Posterior cingulate gyrus (tissue), 11 donors: ENCODE data around the gene HOXD11.

Source experiments
- DNase-seq, 10 donors: peaks; one replicate each; pipeline versions ENCODE4 v3.0.0 to v3.0.0-alpha.2; 2020 to 2021; ENCODE audit warnings: mixed read lengths in 3 of 10
- intact Hi-C: fragments of 100-400 bp; cut with DNase I; formaldehyde crosslinking; loops from one replicate; pipeline ENCODE4 v1.15.1; 2023

The HOXD11 gene

GRCh38 chr2:176102309-176102866 is 4.7 kb upstream of the HOXD11 start:
- intact Hi-C loops = no loop called here
- no peak for DNase-seq

- intact Hi-C loops = no loop called here
Observed at GRCh38 chr2:176103194-176103593, 3.9 kb upstream of the HOXD11 start.

DNA sequence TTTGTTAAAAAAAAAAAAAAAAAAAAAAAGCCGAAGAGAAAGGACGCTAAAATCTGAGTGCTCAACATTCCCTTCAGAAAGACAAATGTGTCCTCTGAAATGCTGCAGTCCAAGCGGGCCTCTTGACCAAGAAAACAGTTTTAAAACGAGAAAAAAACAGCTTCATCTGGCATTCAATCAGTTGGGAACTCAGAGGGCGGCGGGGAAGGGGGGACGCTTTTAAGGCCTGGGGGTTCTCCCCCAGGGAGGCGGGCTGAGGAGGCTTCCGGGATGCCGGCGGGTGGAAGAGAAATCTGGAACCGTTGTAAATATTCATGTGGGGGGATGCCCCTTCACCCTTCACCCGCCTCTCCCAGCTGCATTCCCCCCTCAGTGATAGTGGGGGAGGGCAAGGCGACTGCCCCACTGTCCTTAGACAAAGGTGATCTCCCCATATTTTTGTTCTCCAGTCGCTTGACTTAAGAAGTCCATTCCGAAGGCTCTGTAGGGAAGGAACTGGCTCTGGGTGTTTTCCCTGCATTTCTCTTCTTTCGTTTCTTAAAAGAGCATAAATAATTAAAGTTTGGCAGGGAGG is 3.3 kb upstream of the HOXD11 start:
- peak in 1 of 10 donors; percentile 49 for DNase-seq
- intact Hi-C loops = no loop called here

More at GRCh38 chr2:176103194-176103593, 3.9 kb upstream of the HOXD11 start:
- no peak for DNase-seq

- peak in 1 of 10 donors; percentile 49 for DNase-seq
- intact Hi-C loops = no loop called here
Observed at GRCh38 chr2:176104316-176105077, 2.6 kb upstream of the HOXD11 start.

GRCh38 chr2:176105078-176105729 is 1.9 kb upstream of the HOXD11 start:
- intact Hi-C loops = no loop called here
- peak in 1 of 10 donors; percentile 52 for DNase-seq

DNA sequence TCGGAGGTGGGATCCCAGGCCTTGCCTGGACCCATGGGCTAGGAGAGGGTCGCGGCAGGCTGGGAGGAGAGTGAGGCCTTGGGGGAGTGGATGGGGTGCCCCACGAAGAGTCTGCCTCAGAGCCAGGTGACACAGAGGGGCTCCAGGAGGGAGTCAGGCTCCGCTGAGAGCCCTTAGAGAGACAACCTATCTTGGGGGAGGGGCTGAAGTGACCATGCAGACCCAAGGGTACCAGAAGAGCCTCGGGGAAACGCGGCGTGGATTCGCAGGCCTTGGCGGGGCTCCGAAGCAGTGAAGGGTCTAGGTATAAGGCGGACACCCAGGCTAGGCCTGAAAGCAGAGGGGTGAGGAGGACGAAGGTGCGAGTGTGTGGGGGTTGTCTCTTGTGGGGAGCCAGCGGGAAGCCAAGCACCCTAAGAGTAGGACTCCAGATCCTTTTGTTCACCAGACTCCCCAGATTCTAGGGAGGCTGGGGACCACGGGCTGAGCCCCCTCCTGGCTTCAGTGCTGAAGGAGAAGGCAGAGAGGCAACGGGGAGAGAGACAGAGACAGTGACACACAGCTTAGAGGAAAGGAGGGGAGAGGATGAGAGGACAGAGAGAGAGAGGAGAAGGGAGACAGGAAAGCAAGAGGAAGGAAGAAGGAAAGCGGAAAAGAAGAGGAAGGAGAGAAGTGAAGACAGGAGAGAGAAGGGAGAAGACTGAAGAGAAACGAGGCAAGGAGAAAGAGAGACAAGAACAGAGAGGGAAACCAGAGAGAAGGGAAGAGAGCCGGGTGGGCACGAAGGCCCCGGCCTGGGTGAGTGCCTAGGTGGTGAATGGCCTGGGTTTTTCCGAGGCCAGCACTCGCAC is 1.1 kb upstream of the HOXD11 start:
- peak in 1 of 10 donors; percentile 59 for DNase-seq
- intact Hi-C loops = no loop called here

DNA sequence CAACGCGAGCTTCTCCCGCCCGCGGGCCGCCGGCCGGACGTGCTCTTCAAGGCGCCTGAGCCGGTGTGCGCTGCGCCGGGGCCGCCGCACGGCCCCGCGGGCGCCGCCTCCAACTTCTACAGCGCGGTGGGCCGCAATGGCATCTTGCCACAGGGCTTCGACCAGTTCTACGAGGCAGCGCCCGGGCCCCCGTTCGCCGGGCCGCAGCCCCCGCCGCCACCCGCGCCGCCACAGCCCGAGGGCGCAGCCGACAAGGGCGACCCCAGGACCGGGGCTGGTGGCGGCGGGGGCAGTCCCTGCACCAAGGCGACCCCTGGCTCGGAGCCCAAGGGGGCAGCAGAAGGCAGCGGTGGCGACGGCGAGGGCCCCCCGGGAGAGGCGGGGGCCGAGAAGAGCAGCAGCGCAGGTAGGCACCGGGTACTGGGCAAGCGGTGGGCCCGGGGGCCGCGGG is 676 bp downstream of the HOXD11 start:
- intact Hi-C loops = no loop called here
- peak in 2 of 10 donors; percentile 58 to 66 for DNase-seq

GRCh38 chr2:176109192-176109901 is 2.3 kb downstream of the HOXD11 start:
- intact Hi-C loops = no loop called here
- DNase-seq = no peak

- intact Hi-C loops = no loop called here
- DNase-seq = no peak
Observed at GRCh38 chr2:176109946-176110345, 2.9 kb downstream of the HOXD11 start.

DNA sequence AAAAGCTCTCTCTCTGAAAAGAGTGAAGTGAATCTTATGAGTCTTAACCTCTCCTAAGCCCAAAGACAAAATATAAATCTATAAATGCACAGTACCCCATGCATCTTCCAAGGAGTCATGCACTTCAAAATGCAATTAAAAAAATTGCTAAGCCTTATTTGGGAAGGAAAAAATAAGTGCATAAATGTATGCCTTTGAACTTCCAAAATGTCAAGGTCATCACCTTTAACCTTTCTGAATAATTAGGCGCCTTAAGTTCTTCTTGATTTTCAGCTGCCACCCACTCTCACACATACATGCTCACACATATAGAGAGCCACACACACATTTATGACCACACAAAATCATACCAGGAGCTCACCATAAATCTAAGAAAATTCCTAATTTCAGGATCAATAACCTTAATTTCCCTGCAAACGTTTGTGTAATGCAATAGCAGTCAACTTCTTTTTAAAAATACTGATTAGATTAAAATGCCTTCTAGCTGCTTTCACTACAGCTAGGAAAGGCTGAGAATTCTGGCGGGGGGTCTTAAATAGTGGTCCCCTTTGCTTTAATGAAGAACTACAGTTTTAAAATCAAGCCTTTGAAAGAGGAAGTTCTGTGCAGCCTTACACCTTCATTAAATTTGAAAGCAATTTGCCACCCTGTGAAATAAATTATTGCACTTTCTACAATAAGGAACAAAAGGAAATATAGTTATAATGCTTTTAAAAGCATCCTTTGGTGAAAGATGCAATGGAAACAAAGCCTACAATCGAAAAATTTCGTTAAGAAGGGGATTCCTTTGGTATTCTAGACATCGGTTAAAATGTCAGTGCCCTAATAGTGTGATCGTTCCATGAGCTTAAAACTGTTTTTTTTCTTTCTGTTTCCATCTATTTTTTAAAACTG is 3.6 kb downstream of the HOXD11 start:
- DNase-seq = no peak
- intact Hi-C loops = no loop called here

DNA sequence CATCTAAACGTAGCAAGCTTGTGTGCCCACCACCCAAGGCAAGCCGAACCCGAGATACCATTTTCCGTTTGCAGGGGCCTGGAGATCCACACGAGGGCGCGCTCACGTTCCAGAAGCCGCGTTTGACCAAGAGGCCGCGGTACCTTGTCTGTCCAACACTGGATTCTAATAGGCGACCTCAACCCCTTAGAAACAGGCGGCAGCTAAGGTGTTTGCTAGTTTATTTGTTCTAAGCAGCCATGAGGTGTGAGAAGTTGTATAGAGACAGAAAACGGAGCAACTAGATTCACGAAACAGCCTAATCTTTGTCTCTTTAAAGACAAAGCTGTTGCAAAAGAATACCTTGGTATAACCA is 4.2 kb downstream of the HOXD11 start:
- DNase-seq = peak in 1 of 10 donors; percentile 48
- intact Hi-C loops = no loop called here

DNA sequence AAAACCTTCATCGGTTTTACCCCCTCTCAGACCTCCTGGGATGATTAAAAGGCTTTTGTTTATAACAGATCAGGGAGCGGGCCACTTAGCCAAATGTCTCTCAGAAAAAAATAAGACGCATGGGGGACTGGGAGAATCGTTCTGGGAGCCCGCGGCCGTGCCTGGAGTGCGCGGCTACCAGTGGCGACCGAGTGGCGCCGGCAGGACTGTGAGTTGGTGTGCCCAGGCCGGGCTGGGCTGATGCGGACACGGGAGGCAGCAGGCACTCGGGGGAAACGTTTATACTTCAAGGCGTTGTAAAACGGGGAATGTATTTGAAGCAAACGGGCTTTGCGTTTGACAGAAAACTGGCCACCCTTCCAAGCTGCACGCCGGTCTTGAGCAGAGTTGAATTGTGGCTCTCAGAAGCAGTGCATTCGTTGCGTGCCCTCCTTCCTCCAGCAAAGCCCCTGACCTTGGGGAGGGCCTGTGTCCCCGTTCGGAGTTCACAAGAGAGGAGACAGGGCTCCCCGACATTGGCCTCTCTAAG is 4.8 kb downstream of the HOXD11 start:
- DNase-seq = peak in 1 of 10 donors; percentile 59
- intact Hi-C loops = no loop called here

DNA sequence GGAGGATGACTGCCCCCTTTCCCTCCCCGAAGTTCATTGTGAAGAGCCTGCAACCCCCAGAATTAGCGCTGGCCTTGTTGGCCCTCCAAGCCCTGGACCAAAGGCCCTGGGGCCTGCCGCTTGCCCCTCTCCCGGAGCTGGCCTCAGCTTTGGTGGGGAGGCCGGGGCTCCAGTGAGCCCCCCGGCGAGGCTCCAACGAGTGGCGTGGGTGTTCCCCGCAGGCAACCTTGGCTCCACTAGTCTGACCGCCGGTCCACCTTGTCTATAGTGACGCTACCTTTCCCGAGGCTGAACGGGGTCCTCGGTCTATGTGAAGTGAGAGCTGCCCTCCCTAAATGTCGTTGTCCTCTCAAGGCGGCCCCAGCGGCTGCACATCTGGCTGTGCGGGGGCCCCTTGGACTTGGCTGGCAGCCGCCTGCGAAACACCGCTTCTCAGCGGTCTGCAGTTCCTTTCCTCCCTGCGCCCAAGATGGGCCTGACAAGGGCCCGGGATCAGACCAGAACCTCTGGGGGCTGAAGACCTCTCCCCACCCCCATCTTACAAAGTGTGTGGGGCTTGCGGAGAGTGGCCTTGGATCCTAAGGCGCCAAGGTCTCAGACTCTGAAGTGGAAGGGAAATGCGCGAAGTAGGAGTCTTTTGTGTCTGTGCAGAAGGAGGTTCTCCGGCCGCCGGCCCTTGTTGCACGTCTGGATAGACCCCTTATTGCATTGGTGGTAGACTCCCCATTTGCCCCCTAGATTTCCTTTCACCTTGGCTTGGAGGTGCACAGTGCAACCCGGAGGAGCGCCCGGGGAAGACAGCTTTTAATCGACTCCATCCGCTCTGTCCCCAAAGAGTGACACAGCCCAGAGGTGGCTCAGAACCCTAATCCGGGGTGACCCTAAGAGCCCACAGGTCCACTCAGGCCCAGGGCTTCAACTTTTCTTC is 5.6 kb downstream of the HOXD11 start:
- intact Hi-C loops = no loop called here
- DNase-seq = peak in 1 of 10 donors; percentile 66

- DNase-seq = peak in 1 of 10 donors; percentile 53
- intact Hi-C loops = no loop called here
Observed at GRCh38 chr2:176114120-176114929, 7.2 kb downstream of the HOXD11 start.

DNA sequence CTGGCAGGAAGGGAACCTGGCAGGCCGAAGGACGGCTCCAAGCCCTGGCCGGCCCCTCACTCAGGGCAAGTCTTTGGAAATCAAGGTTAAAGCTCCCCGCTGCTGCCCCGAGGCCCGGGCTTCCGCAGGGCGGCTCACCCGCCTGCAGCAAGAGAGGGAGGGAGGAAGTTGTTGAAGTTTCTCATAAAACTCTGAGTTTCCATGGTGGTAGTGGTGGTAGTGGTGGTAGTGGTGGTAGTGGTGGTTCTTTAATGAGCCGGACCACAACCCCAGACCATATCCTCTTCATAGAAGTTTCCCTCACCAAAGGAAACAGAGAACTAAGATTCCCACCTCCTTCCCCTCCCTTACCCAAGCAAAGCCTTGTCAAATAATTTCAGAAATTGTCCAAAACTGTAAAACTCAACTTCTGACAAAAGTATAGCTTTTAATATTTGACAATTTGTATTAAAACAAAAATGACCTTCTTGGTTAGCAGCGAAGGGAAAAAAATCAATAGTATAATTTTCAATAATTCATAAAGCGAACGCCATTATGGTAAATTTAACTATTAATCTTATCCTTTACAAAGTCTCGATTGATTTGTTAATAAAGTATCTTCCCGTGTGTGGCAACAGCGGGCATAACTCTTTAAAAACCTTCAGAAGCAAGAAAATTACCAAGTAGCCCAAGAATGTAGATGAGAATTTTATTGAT is 8.0 kb downstream of the HOXD11 start:
- peak in 1 of 10 donors; percentile 52 for DNase-seq
- intact Hi-C loops = no loop called here
